ENCODE results near the gene TTLL11. TPM values are rescaled to one million over a fixed set of nuclear protein-coding genes. Genes with fewer than 3 reads are reported as not detected.
A peak's percentile ranks its signal among the peaks of the same experiment; 100 is the strongest.

TTLL11 gene
- total and polyA plus RNA-seq, 4 donors = 3.6 to 7.8 (median 5.9) TPM

DNA sequence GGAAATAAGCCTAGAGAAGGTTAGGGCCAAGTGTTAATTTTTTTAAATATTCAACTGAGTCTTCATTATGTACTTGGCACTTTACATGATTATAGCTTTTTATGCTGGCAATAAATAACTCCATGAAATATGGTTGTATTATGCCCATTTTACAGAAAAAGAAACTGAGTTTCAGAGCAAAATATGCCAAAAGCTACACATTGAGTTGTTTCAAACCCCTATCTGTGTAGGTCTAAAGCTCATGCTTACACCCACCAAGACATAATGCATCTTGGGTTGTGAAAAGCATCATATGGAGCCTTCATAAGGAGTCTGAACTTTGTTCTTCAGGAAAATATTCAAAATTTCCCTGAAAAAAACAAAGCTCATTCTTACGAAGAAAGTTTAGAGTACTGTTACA is 14.6 kb downstream of the TTLL11 start:
- no peak overlapping the region for H3K9ac ChIP-seq (ENCODE audit: insufficient read depth in 1 of 2, low read length in 2 of 2)
- 97 to 98% methylated on average over 1 of the region's 1 CpG for WGBS, 2 donors
- peaks cover 0 to 14% (median 4%) of the 10 kb centered on the region in 5 donors for H3K4me1 ChIP-seq (ENCODE audit: control insufficient read depth in 5 of 5, insufficient read depth in 5 of 5, low read length in 5 of 5)
- no peaks in the 10 kb centered on the region for H3K27me3 ChIP-seq (ENCODE audit: control insufficient read depth in 3 of 3, insufficient read depth in 3 of 3, low read length in 2 of 3)
- TF ChIP-seq, protein P1, sequence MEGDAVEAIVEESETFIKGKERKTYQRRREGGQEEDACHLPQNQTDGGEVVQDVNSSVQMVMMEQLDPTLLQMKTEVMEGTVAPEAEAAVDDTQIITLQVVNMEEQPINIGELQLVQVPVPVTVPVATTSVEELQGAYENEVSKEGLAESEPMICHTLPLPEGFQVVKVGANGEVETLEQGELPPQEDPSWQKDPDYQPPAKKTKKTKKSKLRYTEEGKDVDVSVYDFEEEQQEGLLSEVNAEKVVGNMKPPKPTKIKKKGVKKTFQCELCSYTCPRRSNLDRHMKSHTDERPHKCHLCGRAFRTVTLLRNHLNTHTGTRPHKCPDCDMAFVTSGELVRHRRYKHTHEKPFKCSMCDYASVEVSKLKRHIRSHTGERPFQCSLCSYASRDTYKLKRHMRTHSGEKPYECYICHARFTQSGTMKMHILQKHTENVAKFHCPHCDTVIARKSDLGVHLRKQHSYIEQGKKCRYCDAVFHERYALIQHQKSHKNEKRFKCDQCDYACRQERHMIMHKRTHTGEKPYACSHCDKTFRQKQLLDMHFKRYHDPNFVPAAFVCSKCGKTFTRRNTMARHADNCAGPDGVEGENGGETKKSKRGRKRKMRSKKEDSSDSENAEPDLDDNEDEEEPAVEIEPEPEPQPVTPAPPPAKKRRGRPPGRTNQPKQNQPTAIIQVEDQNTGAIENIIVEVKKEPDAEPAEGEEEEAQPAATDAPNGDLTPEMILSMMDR (IDR thresholded peaks at IDR 0.05; ENCODE audit: control extremely low read depth, extremely low read depth) = no peak
- H3K36me3 ChIP-seq (ENCODE audit: control insufficient read depth in 4 of 4, insufficient read depth in 4 of 4, low read length in 4 of 4) = peaks cover 0 to 3% (median under 1%) of the 10 kb centered on the region in 4 donors
- ATAC-seq (ENCODE audit: insufficient read depth, low FRiP score) = no peak
- peaks cover 0 to 4% (median under 1%) of the 10 kb centered on the region in 4 donors for H3K9me3 ChIP-seq (ENCODE audit: control insufficient read depth in 4 of 4, insufficient read depth in 3 of 4, low read length in 3 of 4)
- DNase-seq = no peak
- H3K27ac ChIP-seq (ENCODE audit: low read depth in 1 of 2, low read length in 1 of 2) = no peak overlapping the region
- no peak overlapping the region for H3K4me3 ChIP-seq

DNA sequence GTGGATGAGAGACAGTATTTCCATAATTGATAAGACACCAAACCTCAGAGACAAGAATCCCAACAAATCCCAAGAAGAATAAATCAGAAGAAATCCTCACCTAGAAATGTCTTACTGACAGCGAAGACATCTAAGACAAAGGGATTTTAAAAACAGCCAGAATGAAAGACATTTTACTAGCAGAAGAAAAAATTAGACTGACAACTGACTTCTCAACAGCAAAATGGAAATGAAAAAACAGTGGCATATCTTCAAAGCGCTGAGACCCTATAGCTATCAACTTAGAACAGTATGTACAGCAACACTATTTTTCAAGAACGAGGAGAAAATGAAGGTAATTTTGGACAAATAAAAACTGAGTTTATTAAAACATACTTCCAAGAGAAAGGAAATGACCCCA is 16.3 kb downstream of the TTLL11 start:
- no peak for DNase-seq
- 97 to 98% methylated on average over 3 of the region's 3 CpGs for WGBS, 2 donors
- no peak overlapping the region for H3K27ac ChIP-seq (ENCODE audit: low read depth in 1 of 2, low read length in 1 of 2)

DNA sequence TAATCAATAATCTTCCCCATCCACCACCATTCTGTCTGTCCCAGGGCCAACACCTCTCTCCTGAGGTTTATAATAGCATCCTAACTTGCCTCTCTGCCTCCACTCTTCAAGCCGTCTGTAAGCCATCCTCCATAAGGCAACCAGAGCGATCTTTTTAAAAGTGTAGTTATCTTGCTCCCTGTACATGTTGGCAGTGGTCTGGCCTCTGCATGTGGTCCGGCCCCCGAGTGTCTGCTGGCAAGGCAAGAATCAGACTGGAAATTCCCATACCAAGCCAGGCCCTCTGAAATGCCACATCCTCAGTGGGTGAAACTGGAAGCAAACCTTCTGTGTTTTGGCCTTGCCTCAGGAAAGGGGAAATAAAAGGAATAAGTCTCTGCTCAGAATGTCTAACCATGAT is 17.0 kb downstream of the TTLL11 start:
- Histone ChIP-seq H3K9me3 (ENCODE audit: control insufficient read depth in 4 of 4, insufficient read depth in 3 of 4, low read length in 3 of 4) (peaks cover 0 to 4% (median under 1%) of the 10 kb centered on the region in 4 donors), H3K4me3 (no peak overlapping the region), H3K9ac (ENCODE audit: insufficient read depth in 1 of 2, low read length in 2 of 2) (no peak overlapping the region), H3K4me1 (ENCODE audit: control insufficient read depth in 5 of 5, insufficient read depth in 5 of 5, low read length in 5 of 5) (peaks cover 0 to 8% (median 5%) of the 10 kb centered on the region in 5 donors), H3K27me3 (ENCODE audit: control insufficient read depth in 3 of 3, insufficient read depth in 3 of 3, low read length in 2 of 3) (no peaks in the 10 kb centered on the region), H3K36me3 (ENCODE audit: control insufficient read depth in 4 of 4, insufficient read depth in 4 of 4, low read length in 4 of 4) (peaks cover 0 to 3% (median under 1%) of the 10 kb centered on the region in 4 donors), H3K27ac (ENCODE audit: low read depth in 1 of 2, low read length in 1 of 2) (peak overlapping the region in 1 of 2 donors; percentile 3)
- TF ChIP-seq, protein P1 (IDR thresholded peaks at IDR 0.05; ENCODE audit: control extremely low read depth, extremely low read depth) = no peak
- no peak for DNase-seq
- WGBS, 2 donors = 85 to 94% methylated on average over 4 of the region's 4 CpGs
- no peak for ATAC-seq (ENCODE audit: insufficient read depth, low FRiP score)

More for the DNA sequence above, 16.3 kb downstream of the TTLL11 start:
- Histone ChIP-seq H3K9ac (ENCODE audit: insufficient read depth in 1 of 2, low read length in 2 of 2) (no peak overlapping the region), H3K9me3 (ENCODE audit: control insufficient read depth in 4 of 4, insufficient read depth in 3 of 4, low read length in 3 of 4) (peaks cover 0 to 4% (median under 1%) of the 10 kb centered on the region in 4 donors), H3K4me3 (no peak overlapping the region), H3K36me3 (ENCODE audit: control insufficient read depth in 4 of 4, insufficient read depth in 4 of 4, low read length in 4 of 4) (peaks cover 0 to 3% (median under 1%) of the 10 kb centered on the region in 4 donors), H3K27me3 (ENCODE audit: control insufficient read depth in 3 of 3, insufficient read depth in 3 of 3, low read length in 2 of 3) (no peaks in the 10 kb centered on the region), H3K4me1 (ENCODE audit: control insufficient read depth in 5 of 5, insufficient read depth in 5 of 5, low read length in 5 of 5) (peaks cover 0 to 14% (median 5%) of the 10 kb centered on the region in 5 donors)
- TF ChIP-seq, protein P1 (IDR thresholded peaks at IDR 0.05; ENCODE audit: control extremely low read depth, extremely low read depth) = no peak
- ATAC-seq (ENCODE audit: insufficient read depth, low FRiP score) = no peak
